ENCODE results near the gene BCL2L11.
"Not testable (repeated sequence)": the region's sequence is repeated elsewhere in the genome, so short reads cannot be mapped to it uniquely, and the experiment has no call there.

The BCL2L11 gene, protein sequence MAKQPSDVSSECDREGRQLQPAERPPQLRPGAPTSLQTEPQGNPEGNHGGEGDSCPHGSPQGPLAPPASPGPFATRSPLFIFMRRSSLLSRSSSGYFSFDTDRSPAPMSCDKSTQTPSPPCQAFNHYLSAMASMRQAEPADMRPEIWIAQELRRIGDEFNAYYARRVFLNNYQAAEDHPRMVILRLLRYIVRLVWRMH

DNA sequence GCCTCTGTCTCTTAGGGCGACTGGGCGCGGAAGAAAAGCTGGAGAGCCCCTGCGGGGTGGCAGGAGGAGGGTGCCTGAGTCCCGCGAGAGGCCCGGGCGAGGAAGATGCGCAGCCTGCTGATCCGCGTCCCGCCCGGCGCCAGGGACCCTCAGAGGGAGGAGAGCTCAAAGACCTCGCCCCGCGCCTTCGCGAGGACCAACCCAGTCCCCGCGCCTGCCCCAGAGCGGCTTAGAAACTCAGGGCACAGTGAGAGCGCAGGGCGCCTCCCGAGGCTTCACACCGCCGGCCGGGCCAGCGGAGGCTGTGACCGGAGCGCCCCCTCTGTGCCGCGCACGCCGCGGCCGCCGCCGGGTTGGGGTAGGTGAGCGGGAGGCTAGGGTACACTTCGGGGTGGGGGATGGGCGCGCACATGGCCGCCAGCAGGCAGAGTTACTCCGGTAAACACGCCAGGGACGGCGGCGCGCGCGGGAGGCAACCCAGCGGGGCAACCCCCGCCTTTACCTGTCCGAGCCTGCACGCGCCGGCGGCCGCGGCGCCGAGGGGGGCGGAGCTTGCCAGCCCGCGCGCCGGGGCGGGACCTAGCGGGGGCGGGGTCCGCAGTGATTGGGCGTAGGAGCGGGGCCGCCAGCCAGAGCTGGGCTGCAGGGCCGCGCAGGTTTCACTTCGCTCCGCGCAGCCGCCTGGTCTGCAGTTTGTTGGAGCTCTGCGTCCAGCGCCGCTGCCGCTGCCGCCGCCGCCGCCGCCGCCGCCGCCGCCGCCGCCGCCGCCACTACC, at the start of gene BCL2L11:
Gene BCL2L11 (plus strand): TSS at position 662 of the 775 bp plus-strand sequence. CDS start 2,832 bp downstream, outside the sequence.
- DNase-seq: peak; percentile 80

DNA sequence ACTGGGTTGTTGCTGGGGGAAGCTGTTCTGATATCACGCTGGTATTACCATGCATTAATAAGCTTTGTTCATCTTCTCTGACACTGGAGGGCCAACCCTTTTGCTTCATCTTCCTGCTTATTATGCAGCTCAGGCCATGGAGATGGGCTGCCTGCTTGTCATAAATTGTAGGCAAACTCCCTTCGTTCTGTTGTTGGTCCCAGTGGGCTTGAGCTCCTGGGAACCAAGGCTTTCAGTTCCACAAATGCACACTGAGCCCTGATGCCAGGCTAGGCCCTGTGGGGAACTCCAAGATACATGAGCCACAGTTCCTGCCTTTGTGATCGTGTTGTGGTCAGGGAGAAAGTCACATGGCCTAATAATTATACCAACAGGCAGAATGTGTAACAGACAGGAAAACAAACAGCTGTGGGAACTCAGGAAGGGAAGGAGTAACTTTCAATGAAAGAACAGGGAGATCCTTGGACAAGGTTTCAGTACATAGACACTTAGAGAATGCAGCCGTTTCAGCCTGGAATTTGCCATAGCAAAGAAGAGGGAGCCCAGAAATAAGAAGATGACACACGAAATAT, 49.0 kb upstream of the BCL2L11 start:
- no peak for DNase-seq

DNA sequence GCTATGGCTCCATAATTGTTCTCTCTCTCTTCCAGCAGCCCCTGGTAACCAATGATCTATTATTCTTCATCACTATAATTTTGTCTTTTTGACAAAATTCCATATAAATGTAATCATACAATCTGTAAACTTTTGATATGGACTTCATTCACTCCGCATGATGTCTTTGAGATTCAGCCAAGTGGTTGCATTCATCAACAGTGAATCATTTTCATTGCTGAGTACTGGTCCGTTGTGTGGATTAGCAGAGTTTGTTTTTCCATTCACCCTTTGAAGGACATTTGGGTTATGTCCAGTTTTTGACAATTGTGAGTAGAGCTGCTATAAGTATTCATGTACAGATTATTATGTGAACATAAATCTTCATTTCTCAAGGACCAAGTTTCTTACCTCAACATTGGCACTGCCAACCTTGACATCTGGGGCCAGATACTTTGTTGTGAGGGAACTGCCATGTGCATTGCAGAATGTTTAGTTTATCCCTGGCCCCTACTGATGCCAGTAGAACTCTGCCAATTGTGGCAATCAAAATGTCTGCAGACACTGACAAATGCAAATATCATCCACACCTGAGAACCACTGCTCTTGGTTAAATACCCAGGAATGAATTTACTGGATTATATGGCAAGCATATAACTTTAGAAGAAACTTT, 48.4 kb upstream of the BCL2L11 start:
- no peak for DNase-seq

DNA sequence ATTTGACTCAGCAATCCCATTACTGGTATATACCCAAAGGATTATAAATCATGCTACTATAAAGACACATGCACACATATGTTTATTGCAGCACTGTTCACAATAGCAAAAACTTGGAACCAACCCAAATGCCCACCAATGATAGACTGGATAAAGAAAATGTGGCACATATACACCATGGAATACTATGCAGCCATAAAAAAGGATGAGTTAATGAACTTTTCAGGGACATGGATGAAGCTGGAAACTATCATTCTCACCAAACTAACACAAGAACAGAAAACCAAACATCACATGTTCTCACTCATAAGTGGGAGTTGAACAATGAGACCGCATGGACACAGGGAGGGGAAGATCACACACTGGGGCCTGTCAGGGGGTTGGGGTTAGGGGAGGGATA, 38.1 kb upstream of the BCL2L11 start:
- not testable (repeated sequence) for DNase-seq

DNA sequence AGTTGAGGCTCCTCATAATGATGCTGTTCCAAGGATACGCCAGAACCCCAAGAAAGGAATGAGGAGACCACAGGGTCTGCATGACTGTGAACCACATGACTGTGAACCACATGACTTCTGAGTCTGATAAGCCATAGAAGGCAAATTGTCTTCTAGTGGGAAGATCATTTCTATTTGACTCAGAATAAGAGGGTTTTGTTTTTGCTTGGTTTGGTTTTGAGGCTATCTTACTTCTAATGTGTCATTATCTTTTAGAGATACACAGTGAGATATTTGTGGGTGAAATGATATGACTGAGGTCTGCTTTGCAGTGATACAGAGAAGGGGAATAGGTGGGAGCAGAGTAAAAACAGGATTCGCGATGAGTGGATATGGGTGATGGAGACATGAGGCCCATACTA, 28.9 kb upstream of the BCL2L11 start:
- no peak for DNase-seq

DNA sequence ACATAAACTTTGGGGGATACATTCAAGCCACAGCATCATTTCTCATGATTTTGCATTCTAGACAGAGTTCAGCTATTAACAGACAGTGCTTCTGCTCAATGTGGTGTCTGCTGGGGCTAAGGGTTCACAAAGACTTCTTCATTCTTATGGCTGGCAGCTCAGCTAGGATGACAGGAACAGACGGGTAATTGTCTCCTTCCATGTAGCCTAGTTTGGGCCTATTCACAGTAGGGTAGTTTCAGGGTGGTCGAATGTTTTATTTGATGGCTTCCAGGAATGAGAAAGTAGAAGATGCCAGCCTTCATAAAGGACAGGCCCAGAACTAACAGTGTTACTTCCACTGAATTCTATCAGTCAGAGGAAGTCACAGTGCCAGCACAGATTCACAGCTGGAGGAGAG, 26.0 kb upstream of the BCL2L11 start:
- DNase-seq: no peak

DNA sequence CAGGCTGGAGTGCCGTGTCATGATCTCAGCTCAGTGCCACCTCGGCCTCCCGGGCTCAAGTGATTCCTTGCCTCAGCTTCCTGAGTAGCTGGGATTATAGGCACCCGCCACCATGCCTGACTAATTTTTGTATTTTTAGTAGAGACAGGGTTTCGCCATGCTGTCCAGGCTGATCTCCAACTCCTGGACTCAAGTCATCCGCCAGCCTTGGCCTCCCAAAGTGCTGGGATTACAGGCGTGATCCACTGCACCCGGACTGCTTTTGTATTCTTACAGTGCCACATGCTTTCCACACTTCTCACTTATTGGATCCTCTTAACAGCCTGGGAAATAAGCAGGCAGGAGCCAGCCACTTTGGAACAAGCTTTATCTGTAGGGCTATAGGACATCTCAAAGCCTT, 25.3 kb upstream of the BCL2L11 start:
- DNase-seq: no peak

DNA sequence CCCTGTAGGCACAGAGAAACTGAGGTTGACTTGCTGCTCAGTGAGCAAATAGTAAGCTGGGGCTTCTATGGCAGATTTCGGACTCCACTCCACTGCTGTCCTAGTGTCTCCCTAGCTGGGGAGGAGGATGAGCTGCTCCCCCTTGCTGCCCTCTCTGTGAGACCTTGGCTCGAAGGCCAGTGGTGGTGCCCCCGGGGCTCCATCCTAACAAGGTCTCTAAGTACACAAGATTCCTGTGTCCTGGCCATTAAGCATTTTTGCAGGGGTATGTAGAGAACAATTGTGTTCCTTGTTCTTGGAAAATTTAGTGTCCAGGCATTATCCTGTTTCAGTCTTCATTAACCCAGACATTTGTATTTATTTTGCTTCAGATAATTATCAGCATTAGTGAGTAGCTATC, 21.3 kb upstream of the BCL2L11 start:
- no peak for DNase-seq

DNA sequence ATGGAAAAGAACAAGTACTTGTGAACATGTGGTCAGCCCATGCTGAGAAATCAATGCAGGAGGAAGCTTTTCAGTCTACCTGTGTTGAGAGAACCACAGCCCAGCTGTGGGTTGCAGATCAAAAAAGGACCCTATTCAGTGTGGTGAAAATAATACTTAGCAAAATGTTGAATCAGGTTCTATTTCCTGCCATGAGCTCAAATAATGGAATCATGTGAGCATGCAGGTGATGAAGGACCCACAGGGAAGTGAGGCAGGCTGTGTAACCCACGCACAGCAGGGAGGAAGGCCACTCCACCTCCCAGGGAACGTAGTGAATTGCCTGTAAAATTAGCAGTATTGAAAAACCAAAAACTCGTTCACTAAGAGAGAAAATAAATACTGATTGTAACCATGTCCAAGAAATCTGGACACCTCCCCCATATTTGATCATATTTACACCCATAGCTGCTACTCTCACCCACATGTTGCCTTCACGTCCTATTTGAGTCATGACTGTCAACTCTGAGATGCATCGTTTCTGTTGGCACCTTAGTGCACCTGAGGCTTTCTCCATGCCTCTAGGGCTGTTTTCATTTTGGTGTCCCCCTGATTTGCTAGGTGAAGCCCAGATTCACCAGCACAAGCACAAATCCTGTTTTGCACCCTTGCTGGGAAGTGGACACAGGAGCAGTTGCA, 20.5 kb upstream of the BCL2L11 start:
- DNase-seq: no peak

DNA sequence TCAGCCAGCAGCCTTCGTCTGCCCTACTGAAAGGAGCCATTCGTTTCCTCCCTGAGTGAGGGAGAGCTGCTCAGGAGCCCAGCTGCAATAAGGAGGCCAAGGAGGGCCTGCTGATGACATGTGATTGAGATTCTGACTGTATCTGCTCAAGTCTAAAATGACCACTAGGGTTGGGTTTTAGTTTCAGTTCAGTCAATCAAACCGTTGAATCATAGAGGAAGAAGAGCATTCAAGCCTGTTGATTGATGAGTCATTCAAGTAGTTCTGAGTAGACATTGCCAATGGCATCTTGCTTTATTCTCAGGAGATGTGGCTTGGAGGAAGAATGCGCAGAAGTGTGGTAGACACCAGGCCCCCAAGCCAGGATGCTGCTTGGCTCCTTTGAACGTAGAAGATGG, 19.9 kb upstream of the BCL2L11 start:
- no peak for DNase-seq

DNA sequence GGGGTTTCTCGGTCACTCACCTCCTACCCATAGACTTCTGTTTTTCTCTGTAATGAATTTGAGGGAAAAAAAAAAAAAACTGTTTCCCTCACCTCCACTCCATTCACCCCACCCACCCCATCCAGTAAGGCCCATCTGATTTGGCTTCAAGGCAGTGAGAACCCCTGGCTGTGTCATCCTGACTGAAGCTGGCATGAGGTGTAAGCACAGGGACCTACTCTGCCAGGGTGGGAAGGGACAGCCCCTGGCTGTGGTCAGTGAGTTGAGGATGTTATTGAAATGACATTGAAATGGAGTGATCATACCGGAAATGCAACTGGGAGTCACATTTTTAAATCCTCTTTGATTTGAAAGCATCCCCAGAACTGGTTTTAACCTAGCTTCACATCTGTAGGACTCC, 19.1 kb upstream of the BCL2L11 start:
- no peak for DNase-seq

DNA sequence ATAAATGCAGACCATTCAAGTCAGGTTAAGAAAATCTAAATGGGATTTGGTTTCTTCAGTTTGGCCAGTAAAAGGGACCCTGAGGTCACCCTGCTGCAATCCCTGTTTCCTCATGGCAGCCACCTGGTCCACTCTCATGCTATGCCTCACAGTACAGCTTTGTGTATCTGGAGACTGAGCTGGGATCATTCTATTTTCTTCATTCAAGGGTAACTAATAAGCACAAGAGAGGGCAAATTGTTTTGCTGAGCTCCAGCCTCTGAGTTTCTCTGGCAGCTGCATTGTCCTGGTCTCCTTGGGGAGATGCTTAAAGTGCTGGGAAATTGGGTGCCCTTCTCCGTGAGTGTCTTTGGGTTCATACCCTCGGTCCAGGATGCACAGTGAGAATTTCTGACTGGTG, 18.5 kb upstream of the BCL2L11 start:
- DNase-seq: no peak

DNA sequence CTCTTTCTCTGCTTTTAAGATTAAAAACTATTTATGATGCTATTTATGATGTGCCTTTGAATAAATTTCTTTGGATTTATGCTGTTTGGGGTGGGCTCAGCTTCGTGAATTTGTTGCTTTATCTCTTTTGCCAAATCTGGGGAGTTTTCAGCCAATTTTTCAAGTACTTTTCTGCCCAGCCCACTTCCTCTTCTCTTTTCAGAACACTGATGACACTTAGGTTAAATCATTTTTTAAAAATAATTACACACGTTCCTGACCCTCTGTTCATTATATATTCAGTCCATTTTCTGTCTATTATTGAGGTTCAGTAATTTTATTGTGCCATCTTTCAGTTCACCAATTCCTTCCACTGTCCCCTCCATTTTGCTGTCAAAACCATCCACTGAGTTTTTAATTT, 14.8 kb upstream of the BCL2L11 start:
- no peak for DNase-seq

DNA sequence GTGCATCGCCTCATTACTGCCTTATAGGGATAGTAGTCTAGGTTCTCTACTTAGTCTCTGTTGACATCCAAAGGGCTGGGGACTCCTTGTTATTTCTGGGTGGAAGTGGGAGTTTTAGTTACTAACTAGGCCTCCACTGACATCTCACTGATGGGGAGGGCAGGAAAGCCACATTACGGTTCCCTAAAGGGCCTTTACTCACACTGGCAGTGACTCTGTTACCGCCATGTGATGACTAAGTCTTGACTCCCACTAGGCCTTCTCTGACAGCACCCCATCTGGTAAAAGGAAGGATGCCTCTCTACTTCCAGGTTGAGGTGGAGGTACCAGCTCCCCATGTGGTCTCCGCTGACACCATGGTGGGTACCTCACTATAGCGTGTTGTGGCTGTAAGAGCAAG, 14.0 kb upstream of the BCL2L11 start:
- no peak for DNase-seq

DNA sequence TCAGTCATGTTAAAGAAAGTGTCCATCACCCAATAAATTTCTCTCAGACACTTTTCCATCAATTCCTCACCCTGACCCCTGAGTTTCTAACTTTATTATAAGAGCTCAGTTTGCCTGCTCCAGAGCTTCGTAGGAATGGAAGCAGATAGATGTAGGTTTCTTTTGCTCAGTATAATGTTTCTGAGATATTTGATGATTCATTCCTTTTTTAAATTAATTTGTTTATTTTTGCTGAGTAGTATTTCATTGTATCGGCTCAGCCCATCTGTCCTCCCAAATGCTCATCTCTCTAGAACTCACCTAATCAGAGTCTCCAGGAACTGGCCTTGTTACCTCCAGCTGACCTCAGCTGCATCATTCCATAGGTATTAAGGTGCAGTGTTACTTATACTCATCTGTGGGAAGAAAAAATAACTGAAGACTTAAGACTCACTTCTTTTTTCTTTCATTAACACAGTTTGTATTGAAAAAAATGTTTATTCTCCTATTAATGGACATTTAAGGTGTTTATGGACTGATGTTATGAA, 11.9 kb upstream of the BCL2L11 start:
- DNase-seq: no peak

DNA sequence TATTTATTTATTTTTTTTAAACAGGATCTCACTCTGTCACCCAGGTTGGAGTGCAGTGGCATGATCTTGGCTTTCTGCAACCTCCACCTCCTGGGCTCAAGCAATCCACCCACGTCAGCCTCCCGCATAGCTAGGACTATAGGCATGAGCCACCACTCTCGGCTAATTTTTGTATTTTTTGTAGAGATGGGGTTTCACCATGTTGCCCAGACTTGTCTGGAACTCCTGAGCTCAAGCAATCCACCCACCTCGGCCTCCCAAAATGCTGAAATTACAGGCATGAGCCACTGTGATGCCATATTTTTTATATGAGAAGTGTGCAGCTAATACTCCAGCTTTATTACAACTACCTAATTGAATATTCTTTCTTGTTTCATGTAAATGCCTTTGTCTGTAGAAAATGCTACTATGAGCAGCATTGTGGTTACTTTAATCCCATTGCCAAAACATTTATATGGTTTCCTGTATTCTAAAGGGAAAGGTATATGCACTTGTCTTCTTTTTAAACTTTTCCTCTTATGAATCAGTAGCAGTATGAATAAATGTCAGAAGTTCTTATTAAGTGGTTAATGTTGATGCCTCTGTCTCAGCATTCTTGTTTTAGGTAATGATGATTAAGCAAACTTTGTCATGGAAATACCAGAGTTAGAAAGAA, 9.5 kb upstream of the BCL2L11 start:
- no peak for DNase-seq

DNA sequence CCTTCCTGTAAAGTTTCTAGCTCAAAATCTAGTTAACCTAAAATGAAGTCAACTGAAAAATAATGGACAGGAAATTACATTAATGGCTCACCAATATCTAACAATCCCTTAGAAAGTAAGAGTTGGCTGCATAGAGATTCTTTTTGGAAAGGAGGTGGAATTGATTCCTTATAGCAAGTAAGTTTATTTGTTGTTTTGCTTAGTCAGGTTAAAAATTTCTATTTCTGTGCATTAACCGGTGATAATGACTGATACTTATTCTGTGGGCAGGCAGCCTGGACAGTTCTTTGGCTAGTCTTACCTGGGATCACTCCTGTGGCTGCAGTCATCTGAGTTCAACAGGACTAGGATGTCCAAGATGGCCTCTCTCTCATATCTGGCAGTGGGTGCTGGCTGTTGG, 6.9 kb upstream of the BCL2L11 start:
- DNase-seq: no peak

DNA sequence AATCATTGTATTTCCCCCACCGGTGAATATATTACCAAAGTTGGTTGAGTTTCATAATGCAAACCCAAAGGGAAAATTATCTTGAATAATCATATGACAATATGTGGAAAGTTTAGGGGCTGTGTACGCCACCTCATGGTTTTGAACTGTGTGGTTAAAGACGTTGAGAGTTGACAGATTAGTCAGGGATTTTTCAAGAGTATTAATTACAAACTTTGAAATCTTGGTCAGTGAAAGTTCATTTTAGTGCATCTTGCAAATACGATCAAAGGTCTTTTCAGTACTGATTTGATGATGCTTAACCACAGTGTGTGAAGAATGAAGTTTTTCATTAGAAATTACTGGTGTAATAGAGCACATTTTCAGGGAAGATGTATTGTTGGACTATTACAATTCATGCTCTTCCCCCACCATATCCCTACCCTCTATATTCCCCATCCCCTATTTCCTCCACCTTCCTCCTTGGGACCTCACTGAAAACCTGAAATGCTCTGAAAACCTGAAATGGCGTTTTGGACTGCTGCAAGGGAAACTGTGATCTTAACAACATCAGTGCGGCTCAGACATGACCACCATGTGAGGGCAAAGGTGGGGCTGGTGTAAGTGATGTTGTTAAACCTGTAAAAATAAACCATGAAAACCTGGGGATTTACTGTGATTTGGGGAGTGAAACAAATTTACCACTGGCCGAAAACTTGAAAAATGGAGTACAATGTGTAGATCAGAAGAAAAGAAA, 4.5 kb upstream of the BCL2L11 start:
- DNase-seq: no peak

DNA sequence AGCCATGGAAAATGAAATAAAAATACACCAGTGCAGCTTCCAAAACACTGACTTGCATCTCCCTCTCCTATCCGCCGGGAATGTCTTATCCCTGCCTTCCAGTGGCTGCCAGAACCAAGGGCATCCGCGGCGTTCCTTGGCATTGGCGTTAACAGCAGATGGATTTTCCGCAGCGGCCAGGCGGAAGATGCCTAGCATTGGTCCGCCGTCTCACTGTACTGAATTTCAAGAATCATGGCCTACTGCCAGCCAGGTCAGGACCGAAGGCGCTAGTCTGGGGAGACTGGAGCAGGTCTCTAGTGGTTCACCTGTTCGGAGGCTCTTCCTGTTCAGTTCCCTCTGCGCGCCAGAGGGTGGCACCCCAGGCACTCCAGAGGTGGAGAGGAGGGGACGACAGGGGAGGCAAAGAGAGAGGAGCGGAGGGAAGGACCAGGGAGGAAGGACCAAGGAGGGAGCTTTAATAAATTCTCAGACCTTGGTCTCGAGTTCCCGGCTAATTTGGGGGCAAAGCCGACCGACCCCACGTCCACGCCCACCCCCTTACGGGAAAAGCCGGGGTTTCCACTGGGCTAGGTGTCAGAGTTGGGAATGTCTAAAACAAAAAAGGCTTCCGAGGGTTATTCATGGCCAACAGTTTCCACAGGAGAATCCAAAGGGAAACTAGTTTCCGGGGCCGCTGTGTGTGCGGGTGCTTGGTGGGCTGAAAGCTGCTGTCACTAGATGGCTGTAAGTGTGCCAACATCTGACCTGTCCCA, 3.7 kb upstream of the BCL2L11 start:
- DNase-seq: peak; percentile 66

DNA sequence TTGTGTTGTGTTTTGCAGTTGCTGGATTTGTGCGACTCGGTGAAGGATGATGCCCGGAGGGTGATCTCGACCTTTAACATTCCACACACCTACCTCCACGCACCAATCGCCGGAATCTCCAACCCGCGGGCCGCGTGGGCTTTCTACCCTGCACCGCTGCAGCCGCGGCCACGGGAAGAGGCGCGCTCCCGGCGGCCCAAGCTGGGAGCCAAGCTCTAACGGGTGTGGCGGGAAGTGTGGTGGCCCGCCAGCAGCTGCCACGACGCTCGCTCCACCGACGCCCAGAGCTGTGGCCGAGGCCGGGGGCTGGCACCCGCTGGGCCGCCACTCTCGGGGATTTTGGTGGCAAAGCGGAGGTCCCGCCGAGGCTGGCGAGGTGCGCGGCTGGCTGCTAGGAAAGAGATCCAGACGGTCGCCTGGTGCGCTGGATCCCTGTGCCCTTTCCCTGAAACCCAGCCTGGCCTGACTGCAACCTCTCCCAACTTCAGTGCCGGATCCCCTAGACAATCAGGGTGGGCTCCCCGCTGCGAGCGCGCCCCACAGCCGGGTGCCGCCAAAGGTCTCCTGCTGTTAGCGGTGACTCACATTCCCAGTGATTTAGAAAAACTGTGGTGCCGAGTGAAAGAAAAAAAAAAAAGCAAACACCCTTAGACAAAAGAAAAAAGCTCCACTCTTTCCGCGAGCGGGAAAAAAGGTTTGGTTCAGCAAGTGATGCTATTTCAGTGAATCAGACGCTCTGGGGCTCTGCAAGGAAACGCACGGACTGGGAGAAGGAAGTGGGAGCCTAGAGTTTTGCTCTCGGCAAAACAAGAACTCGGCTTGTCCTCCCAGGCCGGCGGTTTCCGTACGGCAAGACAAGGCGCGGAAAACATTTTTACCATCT, 2.9 kb upstream of the BCL2L11 start:
- no peak for DNase-seq
